AG04450 (cell line): Measurements from ENCODE around the gene FARP1. TPM values are rescaled to one million over a fixed set of nuclear protein-coding genes. Genes with fewer than 3 reads are reported as not detected.

Source experiments
- CTCF ChIA-PET: fragments of 300-600, 350-600 bp; formaldehyde crosslinking; extraction: SDS; loops from one replicate; lab custom pipeline; 2022; ENCODE audit warnings: antibody characterized with exemption, inconsistent platforms; lab: Charles Lee
- POLR2A ChIA-PET: fragments of 350-600 bp; formaldehyde crosslinking; extraction: SDS; loops from one replicate; lab custom pipeline; 2021; ENCODE audit warnings: antibody characterized with exemption, inconsistent platforms; lab: Yijun Ruan, JAX
- DNase-seq: peaks from one replicate; pipeline ENCODE4 v3.0.0-alpha.2; 2011; ENCODE audit warnings: low read depth, low spot score
- H3K27ac ChIP-seq: one replicate; pipeline ENCODE4 v1.5.1; 2012; ENCODE audit warnings: low read depth, low read length, control low read depth
- H3K27me3 ChIP-seq: one replicate; pipeline ENCODE4 v1.6.0; 2012; ENCODE audit warnings: low read length; ENCODE audit not compliant: control insufficient read depth, insufficient read depth
- H3K4me3 ChIP-seq: 2 replicates; pipeline ENCODE4 v1.5.1; 2011; ENCODE audit warnings: mild to moderate bottlenecking, low read depth, low read length, control low read depth
- H3K9me3 ChIP-seq: 2 replicates; pipeline ENCODE4 v1.5.1; 2012; ENCODE audit warnings: low read length; ENCODE audit not compliant: control insufficient read depth, insufficient read depth
- CTCF ChIP-seq: IDR thresholded peaks from 2 replicates; pipeline ENCODE4 v1.5.1; 2011; ENCODE audit warnings: low read depth, low read length, control low read depth, inconsistent platforms
- polyA plus RNA-seq: library from polyadenylated mRNA; depleted of rRNA; stranded (reverse); fragments of >200 nt; gene quantifications from 2 replicates; pipeline ENCODE4 v1.2.3, GENCODE V29; 2011

FARP1 gene
- polyA plus RNA-seq, 1 experiment = 76.4 TPM

DNA sequence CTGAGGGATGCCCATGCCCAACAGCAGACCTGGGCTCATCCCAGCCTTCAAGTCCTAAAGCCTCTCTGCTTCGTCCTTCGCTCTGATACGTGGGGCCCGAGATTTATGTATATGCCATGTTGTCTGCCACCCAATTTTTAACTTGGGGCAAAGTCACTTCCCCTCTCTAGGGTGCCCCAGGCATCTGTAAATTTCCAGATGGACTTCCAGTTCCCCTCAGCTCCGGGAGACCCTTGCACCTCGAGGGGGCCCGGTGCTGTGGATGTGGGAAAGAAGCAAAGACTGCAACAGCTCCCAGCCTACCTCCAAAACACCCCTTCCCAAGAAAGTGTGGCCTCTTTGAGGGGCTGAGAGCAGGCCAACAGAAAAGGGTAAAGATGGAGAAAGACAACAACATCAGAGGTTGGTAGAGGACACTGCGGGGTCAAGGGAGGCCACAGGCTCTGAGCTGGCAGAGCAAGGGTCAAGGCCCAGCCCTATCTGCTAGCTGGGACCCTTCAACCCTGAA lies 336.7 kb downstream of the FARP1 start:
- ChIA-PET POLR2A (no interaction called here), CTCF (interaction anchor here (0.6 to 1.2 kb wide), 2 partner anchors 16 to 362 kb away, joined by 3 to 4 read pairs; no protein-coding TSS in a partner anchor)
- no peak for DNase-seq
- Histone ChIP-seq H3K27ac (no peak overlapping the region), H3K9me3 (peaks cover 4% of the 10 kb centered on the region; the same call in 1 of the 2 replicates), H3K27me3 (no peaks in the 10 kb centered on the region), H3K4me3 (no peak overlapping the region)
- TF ChIP-seq CTCF = no peak

DNA sequence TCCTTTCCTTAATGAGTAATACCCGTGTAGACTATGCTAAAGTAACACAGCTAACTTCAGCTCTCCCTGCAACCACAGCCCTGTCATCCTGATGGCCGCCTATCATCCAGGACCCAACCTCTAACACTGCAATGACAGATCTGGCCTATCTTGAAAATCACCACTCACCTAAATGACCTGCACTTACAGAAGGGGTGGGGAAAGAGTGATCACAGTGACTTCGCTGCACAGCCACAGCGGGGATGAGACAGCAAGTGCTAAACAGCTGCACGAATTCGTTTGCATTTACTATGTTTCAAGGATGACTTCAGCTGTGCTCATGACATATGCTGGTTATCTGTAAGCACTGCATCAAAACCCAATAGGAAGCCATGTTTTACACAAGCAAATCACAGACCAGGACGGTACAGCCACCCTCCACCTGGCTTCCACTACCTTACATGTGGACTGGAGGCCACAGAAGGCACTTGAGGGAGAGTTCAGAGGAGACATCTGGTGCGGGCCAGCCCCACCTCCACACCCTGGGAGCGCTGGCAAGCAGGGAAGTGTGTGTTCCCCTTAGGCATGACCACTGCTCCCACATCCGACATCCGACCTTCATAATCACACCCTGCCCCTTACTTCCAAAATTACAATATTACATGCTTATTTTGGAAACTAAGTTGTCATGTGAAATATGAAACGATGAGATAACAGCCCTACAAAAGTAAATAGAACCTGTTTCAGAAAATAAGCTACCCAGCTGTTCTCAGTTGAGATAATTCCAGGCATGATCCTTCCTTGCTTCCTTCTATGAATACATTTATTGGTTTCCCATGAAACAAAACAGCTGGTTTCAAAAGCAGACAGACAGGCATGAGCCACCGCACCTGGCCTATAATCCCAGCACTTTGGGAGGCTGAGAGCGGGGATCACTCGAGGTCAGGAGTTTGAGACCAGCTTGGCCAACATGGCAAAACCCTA lies 338.3 kb downstream of the FARP1 start:
- POLR2A ChIA-PET = interaction anchor here (0.9 kb wide), 1 partner anchor 59 kb away, joined by 3 read pairs; no protein-coding TSS in a partner anchor
- Histone ChIP-seq H3K9me3 (no peaks in the 10 kb centered on the region), H3K27ac (peak overlapping the region; percentile 39), H3K27me3 (no peaks in the 10 kb centered on the region), H3K4me3 (no peak overlapping the region)
- DNase-seq = no peak
- TF ChIP-seq CTCF = no peak
- CTCF ChIA-PET = interaction anchor here (0.7 to 2.2 kb wide), 5 partner anchors 14 to 172 kb away, joined by 3 to 9 read pairs (median 4); no protein-coding TSS in a partner anchor

GRCh38 chr13:98482476-98483444 lies 339.9 kb downstream of the FARP1 start:
- DNase-seq = no peak
- no peak overlapping the region for H3K4me3 ChIP-seq
- POLR2A ChIA-PET = interaction anchor here (0.6 to 1.3 kb wide), 3 partner anchors 22 to 499 kb away, joined by 3 to 6 read pairs (median 5); partner anchors contain the start of gene STK24
- CTCF ChIA-PET = interaction anchor here (0.7 to 2.3 kb wide), 7 partner anchors 16 to 955 kb away, joined by 3 to 9 read pairs (median 4); no protein-coding TSS in a partner anchor
- H3K27ac ChIP-seq = peak overlapping the region; percentile 92
- 0 out of 2 replicates have a peak, but pooled peaks have one; percentile 11 for TF ChIP-seq CTCF
- no peaks in the 10 kb centered on the region for H3K27me3 ChIP-seq
- H3K9me3 ChIP-seq = no peaks in the 10 kb centered on the region

- ChIA-PET POLR2A (interaction anchor here (1.3 to 1.5 kb wide), 2 partner anchors 65 to 94 kb away, joined by 3 to 4 read pairs; partner anchors contain the start of gene STK24), CTCF (interaction anchor here (0.6 to 2.3 kb wide), 8 partner anchors 17 to 200 kb away, joined by 3 to 10 read pairs (median 6); no protein-coding TSS in a partner anchor)
- H3K4me3 ChIP-seq = no peak overlapping the region
Observed at GRCh38 chr13:98483601-98484288, 340.9 kb downstream of the FARP1 start.

More at GRCh38 chr13:98483601-98484288, 340.9 kb downstream of the FARP1 start:
- DNase-seq = no peak
- H3K9me3 ChIP-seq = no peaks in the 10 kb centered on the region
- 0 out of 2 replicates have a peak, but pooled peaks have one; percentile 14 for TF ChIP-seq CTCF
- H3K27ac ChIP-seq = peak overlapping the region; percentile 92
- H3K27me3 ChIP-seq = no peaks in the 10 kb centered on the region
